HTR-8/SVneo (cell line): ENCODE data around the gene TRAPPC1.

Experiments
- DNase-seq: peaks from one replicate; pipeline ENCODE4 v3.0.0; 2011; ENCODE audit warnings: low spot score, mixed read lengths; ENCODE audit not compliant: insufficient read length
- FAIRE-seq: peaks from 2 replicates; lab custom pipeline; 2011; peaks lifted over from hg19 to GRCh38; lab: Jason Lieb, UNC

The TRAPPC1 gene

DNA sequence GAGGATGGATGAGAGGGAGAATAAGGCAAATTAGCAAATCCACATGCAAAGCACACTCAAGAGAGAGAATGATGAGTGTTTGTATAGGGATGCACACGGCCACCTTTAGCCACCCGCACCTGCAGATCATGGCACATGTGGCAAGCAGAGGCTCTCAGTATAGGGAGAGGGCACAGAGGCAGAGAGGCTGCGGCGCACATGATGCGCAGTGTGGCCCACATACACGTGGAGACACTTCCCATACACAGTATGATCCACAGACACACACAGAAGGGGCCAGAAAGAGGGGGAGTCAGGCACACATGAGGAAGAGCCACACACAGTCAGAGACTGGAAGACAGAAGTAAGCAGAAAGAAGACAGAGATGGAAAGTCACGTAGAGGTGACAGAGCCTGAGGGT, 49.7 kb downstream of the TRAPPC1 start:
- DNase-seq: no peak
- peak; percentile 49 for FAIRE-seq

GRCh38 chr17:7881276-7882054, 50.3 kb downstream of the TRAPPC1 start:
- FAIRE-seq (no peak), DNase-seq (no peak)
